GM19468 (cell line): Measurements from ENCODE around the gene EIF4E.
"Not testable (repeated sequence)": the region's sequence is repeated elsewhere in the genome, so short reads cannot be mapped to it uniquely, and the experiment has no call there.

Source experiments
- ATAC-seq: cut with Tn5 transposase; IDR thresholded peaks from one replicate; pipeline ENCODE4 v1.9.1; 2021; ENCODE audit warnings: mild to moderate bottlenecking, moderate library complexity, moderate number of reproducible peaks; ENCODE audit not compliant: unreplicated experiment; ENCODE audit errors: extremely low read depth

EIF4E gene

DNA sequence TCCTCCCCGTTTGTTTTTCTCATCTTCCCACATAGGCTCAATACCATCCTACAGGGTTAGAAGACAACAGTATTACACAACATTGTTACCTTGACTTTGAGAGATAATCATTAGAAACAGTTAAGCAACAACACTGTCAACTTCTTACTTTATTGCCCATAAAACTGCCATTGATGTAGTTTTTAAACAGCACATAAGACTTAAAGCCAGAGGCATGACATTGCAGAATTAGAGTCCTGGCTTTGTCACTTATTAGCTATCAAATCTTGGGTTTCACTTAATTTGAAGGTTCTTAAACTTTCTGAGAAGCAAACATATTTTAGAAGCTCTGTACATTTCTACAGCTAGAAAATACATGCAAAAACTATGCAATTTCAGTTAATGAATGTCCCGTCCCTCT lies 41.8 kb downstream of the EIF4E start:
- no peak for ATAC-seq

GRCh38 chr4:98886382-98886781 lies 42.6 kb downstream of the EIF4E start:
- ATAC-seq = not testable (repeated sequence)

- not testable (repeated sequence) for ATAC-seq
These were observed 48.0 kb downstream of the EIF4E start for GRCh38 chr4:98880884-98881283.

GRCh38 chr4:98879515-98879914 lies 49.4 kb downstream of the EIF4E start:
- no peak for ATAC-seq

DNA sequence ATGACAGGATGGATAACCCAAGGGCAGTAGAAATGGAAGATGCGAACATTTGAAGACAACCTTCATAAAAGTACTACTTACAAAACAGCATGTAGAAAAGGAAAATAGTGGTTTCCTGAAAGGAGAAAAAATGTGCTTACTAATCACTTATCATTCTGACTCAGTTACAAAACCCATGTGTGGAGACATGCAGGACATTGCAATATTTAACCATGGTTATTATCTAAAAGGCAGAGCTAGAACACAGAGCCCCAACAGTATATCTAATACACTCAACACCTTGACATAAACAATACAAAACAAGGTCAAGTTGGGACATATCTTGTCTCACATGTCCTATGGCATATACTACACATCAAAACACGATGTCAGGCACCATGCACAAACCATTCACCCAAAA lies 55.9 kb downstream of the EIF4E start:
- ATAC-seq = no peak

- not testable (repeated sequence) for ATAC-seq
These were observed 56.6 kb downstream of the EIF4E start for GRCh38 chr4:98872120-98872906.

DNA sequence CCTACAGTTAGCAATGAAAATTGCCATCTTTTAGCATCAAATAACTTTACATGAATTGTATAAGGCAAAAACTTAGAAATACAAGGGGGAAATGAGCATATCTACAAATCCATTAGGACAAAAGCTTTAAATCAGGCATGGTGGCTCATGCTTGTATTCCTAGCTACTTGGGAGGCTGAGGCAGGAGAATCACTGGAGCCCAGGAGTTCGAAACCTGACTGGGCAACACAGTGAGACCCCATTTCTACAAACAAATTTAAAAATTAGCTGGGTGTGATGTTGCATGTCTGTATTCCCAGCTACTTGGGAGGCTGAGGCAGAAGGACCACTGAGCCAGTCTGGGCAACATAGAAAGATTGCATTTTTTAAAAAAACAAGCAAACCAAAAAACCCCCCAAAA lies 61.3 kb downstream of the EIF4E start:
- ATAC-seq = no peak

DNA sequence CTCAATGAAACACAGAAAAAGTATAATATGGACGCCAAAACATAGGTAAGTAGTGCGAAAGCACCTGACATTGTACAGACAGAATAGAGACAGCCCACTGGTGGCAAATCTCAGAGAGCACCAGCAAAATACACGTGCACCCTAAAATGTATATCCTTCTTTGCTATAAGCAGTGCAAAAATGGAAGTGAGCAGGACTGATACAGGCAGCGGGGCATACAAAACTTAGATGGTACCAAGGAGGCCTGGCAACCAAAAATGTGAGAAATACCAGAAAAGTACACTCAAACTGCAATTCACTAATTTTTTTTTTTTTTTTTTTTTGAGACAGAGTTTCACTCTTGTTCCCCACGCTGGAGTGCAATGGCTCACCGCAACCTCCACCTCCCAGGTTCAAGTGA lies 63.9 kb downstream of the EIF4E start:
- ATAC-seq = no peak

GRCh38 chr4:98864560-98864959 lies 64.4 kb downstream of the EIF4E start:
- no peak for ATAC-seq

GRCh38 chr4:98862371-98862770 lies 66.6 kb downstream of the EIF4E start:
- ATAC-seq = no peak

- no peak for ATAC-seq
These were observed 67.6 kb downstream of the EIF4E start for GRCh38 chr4:98861100-98861884.

DNA sequence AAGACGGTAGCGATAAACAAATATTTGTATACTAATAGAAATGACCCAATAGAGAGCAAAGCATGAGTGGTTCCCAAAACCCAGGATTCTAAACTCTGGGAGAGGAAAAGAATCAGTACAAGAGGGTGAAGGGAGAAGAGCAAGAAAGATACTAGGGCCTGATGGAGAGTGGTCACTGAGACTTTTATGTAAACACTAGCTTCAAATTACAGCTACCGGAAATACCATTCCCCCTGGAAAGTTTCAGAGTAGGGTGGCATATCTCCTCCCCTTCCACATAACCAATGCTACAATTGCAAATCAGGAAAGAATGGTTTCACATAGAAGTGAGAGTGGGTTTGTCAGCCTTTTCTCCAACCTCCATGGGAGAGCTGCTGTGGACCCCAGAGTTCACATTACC lies 77.1 kb downstream of the EIF4E start:
- ATAC-seq = no peak

DNA sequence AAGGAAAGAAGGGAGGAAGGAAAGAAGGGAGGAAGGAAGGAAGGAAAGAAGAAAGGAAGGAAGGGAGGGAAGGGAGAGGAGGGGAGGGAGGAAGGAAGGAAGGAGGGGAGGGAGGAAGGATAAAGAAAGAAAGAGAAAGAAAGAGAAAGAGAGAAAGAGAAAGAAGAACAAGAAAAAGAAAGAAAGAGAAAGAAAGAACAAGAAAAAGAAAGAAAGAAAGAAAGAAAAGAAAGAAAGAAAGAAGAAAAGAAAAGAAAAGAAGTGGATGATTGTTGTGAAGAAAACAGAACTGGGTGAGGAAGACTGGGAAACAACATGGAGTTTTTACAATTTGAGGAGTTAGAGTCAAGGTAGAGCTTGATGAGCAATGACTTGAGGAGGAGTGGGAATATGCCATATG lies 78.0 kb downstream of the EIF4E start:
- ATAC-seq = no peak

DNA sequence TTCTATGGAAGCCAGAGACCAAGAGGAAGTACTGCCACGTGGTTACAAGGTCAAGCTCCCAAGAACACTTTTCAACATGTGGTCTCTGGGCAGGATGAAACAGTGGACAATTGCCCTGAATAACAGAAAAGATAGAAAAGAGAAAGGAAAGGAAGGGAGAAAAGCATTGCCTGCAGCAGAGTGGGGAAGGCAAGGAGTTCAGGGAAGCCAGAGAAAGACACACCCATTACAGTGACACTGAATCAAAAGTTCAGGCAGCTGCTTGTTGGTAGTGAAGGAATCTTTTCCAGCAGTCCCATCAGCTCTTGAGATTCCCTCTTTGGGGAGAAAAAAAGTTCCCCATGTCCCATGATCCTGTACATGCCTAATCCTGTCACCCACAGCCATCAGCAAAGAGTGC lies 80.5 kb downstream of the EIF4E start:
- ATAC-seq = no peak

DNA sequence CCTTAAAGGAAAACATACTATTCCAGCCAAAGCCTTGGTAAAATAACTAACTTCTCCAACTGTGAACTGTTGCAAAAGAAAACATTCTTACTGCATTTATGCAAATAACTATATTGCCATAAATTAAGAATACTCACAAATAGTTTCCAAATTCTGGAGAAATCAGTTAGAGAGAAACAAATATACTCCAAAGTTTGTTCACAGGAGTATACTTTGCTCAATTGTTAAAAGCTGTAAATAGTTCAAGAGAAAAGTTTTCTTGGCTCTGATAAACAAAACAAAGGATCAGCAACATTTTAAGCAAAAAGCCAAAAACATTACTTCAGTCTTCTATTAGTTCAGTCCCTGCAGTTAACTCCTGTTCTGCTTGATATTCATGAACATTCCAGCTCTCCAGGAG lies 83.0 kb downstream of the EIF4E start:
- no peak for ATAC-seq

DNA sequence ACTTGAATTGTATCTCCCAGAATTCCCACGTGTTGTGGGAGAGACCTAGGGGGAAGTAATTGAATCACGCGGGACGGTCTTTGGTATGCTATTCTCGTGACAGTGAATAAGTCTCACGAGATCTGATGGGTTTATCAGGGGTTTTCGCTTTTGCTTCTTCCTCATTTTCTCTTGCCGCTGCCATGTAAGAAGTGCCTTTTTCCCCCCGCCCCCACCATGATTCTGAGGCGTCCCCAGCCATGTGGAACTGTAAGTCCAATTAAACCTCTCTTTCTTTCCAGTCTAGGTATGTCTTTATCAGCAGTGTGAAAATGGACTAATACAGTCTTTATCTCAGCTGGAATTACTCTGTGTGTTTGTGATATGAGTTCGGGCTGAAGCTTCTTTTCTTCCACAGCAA lies 86.0 kb downstream of the EIF4E start:
- not testable (repeated sequence) for ATAC-seq

DNA sequence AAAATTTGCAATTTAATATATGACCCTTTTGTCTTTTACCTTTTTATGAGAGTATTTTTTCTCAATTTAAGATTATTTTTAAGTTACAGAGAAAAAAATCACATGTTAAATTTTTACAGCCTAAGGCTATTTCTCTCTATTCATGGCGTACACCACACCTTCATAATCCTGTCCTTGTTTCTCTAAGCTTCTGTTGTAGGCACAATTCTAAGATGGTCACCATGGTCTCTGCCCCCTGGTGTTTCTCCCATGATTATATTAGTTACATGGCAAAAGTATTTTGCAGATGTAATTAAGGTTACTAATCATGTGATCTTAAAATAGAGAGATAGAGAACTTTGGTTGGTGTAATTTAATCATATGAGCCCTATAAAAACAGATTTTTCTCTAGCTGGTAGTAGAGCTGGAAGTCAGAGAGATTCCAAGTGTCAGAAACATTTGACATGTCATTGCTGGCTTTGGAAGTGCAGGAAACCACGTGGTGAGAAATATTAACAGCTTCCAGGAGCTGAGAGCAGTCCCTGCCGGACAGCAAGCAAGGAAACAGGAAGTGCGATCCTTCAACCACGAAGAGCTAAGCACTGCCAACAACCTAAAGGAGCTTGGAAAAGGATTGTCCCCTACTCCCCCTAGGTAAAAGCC lies 89.8 kb downstream of the EIF4E start:
- ATAC-seq = no peak

DNA sequence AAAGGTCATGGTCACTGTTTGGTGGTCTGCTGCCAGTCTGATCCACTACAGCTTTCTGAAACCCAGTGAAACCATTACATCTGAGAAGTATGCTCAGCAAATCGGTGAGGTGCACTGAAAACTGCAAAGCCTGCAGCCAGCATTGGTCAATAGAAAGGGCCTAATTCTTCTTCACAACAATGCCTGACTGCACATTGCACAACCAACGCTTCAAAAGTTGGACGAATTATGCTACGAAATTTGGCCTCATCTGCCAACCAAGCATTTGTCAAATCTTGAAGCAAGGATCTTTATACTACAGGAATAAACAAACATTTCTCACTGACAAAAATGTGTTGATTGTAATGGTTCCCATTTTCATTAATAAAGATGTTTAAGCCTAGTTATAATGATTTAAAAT lies 90.4 kb downstream of the EIF4E start:
- ATAC-seq = no peak

DNA sequence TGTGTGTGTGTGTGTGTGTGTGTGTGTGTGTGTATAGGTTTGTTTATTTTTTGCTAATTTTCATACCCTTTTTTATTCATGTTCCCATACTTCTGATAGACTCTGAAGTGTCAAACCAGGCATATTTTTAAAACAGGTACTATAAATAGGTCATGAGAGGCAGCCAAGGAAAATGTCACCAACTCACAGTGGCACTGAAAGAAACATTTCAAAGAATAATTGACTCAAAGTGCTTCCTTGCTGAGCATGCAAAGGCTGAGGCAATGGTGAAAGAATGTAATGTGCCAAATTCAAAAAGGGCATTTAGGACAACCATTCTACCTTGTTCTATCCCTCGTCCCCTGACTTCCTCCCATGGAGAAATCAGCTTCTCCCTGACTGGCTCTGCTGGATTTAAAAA lies 95.5 kb downstream of the EIF4E start:
- no peak for ATAC-seq

DNA sequence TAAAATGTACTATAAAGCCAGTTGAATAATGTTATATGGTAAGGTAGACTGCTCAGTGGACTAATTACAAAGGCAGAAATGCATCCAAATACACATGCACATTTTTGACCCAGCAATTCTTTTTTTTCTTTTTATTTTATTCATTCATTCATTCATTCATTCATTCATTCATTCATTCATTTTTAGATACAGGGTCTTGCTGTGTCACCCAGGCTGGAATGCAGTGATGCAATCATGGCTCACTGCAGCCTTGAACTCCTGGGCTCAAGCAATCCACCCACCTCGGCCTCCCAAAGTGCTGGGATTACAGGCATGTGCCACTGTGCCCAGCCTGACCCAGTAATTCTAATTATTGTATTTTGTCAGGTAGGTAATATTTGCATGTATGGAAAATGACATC lies 97.9 kb downstream of the EIF4E start:
- not testable (repeated sequence) for ATAC-seq
